HS-27A (cell line): ENCODE results near the gene CARS1.

ENCODE experiments used
- DNase-seq: peaks from one replicate; pipeline ENCODE4 v3.0.0-alpha.2; 2012; ENCODE audit warnings: low read depth, missing footprints

CARS1 gene

DNA sequence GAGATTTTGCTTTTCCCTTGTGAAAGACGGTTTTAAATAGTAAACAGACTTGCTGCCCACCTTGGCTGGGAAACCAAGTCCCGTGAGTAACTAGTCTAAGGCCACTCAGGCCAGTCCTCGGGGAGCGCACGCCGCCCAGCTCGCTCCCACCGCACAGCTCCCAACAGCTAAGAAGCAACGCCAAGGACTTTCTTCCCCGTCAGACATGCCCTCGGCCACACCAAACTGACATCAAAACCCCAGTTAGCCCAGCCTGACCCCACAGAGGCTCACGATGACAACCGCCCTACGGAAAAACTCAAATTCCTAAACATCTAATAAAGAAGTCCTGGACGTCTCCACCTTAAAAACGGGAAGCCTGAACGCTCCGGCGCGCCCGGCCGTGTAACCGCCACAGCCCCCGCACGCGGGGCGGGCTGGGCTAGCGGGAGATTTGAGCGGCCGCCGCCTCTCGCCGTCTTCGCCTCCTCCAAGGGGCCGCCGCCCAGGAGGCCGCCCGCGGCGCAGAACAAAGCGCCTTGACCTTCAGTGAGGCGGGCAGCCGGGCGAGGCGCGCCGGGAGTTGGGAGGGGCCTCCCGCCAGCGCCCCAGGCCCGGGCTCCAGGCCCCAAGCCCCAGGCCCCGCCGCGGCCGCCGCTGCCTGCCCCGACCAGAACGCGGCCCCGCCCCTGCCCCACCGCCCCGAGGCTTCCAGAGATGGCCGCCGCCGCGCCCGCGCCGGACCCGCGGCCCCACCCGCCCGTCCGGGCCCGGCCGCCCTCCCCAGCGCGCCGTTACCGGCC, 65.6 kb downstream of the CARS1 start:
- no peak for DNase-seq

DNA sequence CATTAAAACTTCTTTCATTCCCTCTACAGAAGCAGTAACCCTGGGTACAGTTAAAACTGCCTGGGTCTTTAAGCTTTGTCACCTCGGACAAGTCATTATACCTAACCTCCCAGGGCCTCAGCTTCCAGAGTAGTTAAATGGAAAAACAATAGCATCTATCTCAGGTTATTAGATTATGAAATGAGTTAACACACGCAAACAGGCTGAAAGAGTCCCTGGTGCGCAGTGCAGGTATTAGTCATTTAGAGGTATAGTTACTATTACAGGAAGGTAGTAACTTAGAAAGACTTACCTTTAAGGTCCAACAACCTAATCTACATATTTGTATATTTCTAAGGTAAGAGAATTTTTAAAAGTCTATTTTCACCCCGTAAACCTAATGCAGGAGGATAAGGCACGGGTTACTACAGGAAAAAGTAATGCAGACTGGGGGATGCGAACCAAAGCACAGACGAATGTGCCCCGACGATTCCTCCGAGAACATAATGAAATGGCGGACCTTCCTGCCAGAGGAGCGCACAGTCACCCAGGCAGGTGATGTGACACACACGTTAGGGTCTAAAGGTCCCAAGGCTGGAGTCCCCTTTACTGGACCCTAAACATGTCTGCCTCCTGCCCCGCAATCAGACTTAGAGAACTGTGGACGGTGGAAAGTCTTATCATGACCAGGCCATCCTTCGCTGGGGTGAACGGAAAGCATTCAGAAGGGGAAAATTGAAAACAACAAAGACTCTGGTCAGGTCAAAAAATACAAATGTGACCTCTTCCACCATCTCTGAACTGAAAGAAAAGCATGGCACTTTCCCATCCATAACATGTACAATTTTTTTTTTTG, 66.4 kb downstream of the CARS1 start:
- no peak for DNase-seq

DNA sequence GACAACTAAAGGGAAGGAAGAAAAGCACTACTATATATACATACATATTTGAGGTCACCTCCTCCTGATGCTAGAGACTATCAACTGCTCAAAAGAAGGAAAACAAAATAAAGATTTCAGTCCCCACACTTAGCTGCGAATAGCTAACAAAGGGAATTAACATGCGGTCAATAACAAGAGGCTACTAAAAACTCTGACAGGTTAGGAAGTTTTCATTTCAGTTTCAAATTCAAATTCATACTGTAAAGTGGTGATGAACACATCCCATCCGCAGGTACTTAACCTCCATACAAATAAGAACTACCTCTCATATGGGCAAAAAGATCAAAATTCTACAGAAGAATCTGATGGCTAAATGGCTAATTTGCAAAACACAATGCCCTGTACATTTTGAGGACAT, 67.7 kb downstream of the CARS1 start:
- DNase-seq, result no peak

DNA sequence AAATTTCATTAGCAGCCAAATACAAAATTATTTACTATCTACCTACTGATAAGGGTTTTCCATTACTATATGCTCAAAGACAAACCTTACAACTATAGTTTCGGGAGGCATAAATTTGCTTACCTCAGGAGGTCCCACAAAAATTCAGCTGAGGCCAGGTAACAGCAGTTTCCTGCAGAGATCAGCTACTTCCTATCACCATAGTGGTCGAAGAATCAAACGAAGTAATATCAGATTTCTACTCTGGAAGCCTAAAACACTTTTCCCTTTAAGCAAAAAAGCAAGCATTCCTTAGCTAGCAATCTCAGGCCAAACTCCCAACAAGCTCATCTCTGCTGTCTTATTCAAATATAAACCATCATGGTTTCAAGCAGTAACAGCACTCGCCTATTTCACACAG, 68.2 kb downstream of the CARS1 start:
- DNase-seq, result no peak

DNA sequence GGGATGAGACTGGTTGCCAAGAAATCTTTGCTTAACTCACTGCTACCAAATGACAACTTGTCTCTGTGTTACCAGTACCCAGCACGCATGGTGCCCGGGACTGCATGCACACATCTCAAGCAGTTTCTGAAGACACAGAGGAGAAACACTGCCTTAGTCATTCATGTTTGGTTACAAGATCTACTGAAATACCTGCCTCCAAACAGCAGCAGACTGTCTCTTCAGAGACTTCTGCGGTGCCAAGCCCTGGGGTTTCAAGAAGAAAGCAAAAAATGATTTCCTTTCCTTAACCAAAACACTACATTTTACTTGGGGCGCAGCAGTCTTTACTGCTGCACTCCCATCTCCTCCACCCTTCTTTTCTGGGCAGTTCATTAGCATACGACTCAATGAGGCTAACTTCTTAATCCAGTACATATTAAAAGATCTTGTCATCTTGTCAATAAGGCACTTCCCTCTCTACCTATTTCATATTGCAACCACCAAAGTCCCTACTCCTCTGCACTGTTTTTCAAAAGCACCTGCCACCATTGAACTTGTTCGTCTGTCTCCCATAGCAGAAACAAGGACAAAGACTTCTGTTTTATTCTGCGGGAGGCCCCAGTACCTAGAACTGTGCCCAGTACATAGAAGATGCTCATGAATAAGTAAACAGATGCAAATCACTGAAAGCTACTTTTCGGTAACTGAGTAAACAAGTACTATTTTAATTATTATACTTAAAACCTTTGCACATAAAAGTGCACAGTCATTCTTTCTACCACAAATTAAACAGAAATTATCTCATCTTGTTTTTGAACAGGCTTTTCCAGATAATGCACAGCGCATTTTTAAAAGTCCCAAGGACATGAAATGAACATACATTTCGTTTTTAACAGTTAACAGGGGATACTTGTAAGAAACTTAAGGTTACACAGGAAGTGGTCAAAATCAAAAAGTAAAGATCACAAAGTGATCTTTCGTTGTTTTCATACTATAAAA, 69.1 kb downstream of the CARS1 start:
- no peak for DNase-seq

DNA sequence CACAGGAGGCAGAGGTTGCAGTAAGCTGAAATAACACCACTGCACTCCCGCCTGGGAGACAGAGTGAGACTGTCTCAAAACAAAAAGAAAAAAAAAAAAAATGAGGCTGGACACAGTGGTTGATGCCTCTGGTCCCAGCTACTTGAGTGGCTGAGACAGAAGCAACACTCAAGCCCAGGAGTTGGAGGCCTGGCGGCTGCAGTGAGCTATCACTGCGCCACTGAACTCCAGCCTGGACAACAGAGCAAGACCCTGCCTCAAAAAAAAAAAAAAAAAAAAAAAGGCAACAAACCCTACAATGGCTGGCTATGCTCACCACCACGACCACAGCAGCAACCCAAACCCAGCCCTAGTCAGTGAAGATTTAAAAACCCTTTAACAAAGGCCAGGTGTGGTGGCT, 73.3 kb downstream of the CARS1 start:
- no peak for DNase-seq

DNA sequence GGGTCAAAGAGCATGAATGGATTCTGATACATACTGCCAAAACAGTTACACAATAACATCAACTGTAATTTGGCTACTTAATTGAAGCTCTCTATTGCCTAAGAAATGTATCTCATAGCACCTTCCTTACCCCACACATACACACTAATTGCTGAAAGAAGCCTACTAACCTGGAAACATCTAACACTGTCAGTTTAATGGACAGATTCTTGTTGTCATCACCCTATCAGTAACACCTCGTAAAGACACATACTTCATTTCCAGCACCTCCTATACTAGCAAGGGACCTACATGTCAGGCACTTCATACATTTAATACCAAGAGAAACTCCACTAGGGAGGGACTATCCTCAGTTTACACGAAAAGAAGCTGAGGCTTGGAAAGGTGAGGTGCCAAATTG, 75.0 kb downstream of the CARS1 start:
- DNase-seq, result no peak

DNA sequence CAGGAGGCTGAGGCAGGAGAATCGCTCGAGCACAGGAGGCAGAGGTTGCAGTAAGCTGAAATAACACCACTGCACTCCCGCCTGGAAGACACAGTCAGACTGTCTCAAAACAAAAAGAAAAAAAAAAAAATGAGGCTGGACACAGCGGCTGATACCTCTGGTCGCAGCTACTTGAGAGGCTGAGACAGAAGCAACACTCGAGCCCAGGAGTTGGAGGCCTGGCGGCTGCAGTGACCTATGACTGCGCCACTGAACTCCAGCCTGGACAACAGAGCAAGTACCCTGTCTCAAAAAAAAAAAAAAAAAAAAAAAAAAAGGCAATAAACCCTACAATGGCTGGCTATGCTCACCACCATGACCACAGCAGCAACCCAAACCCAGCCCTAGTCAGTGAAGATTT, 76.1 kb downstream of the CARS1 start:
- no peak for DNase-seq

DNA sequence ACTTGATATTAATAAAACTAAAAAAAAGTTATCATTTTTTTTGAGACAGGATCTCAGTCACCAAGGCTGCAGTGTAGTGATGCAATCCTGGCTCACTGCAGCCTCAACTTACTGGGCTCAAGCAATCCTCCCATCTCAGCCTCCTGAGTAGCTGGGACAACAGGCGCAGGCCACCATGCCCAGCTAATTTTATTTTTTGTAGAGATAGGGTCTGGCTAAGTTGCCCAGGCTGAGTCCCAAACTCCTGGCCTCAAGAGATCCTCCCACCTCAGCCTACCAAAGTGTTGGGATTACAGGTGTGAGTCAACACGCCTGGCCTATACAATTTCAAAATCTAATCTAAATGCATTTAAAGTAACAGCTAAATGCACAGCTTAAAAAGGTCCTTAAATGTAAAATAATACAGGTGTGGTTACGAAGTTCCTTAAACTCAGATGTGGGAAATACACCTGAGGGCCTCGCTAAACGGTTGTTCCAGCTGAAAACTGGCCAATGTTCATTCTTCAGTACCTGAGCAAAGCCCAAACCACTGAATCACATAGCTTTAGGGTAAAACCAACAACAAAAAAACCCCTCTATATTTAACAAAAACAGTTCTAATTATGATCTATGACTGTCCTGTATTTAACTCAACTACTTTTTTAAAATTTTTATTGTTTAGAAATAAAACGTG, 76.9 kb downstream of the CARS1 start:
- no peak for DNase-seq

DNA sequence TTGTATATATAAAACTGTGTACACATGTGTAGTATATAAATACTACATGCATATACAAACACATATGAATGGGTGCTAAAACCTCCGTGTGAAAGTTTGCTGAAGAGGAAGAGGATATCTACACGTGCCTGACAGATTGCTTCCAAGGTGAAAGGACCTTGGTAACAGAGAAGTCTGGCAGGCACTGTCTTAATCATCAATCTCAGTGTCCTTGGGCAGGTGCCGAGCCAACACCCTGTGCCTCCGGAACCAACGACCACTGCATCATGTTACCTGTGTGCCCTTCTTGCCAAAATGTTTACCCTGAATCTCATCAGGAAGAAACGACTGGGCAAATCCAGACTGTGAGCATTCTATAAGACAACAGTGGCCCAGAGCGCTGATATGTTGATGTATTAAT, 80.1 kb downstream of the CARS1 start:
- DNase-seq, result no peak

DNA sequence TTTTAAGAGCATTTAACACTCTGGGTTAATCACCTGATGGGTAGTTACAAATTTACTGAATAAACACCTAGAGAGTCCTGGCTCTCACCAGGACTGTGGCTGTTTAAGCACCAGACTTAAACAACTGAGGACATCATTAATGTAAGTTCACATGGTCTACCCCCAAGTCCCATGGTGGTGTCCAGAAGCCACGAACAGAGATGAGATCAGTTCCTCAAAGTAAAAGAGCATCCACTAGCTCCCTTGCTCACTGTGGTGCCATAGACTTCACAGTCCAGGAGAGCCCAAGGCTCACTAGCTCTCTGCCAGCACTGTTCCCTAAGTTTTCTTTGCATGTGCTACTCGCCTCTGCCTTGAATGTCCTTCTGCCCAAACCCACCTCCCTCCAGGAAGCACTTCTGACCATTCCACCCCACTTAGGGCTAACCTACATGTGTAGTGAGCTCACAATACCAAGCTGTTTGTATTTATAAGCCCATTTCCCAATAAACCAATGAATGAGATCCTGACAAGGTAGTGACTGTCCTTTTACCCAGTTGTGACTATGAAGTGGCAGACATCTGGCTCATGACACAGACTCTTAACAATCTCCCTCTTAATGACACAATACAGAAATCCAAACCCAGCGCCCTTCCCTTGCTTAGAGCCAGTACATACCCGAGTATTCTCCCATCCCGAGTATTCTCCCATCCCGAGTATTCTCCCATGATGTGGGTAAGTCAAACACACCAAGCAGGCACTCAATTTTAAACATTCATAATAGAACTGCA, 80.7 kb downstream of the CARS1 start:
- DNase-seq, result no peak

DNA sequence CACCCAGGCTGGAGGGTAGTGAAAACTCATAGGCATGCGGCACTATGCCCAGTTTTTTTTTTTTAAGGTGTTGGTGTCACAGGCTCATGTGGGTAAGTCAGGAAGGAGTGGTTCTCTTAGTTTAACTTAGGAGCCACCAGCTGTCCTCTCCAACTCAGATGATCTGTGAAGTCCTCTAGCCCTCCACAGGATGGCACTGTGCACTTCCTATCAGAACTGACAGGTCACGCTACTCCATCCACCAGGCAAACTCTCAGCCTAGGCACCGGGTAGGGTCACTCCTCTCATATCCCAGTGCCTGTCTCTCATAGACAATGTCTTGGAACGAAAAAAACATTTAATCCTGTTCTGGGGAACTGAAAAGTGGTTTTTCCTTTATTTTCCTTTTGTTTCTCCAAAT, 81.6 kb downstream of the CARS1 start:
- DNase-seq, result no peak

DNA sequence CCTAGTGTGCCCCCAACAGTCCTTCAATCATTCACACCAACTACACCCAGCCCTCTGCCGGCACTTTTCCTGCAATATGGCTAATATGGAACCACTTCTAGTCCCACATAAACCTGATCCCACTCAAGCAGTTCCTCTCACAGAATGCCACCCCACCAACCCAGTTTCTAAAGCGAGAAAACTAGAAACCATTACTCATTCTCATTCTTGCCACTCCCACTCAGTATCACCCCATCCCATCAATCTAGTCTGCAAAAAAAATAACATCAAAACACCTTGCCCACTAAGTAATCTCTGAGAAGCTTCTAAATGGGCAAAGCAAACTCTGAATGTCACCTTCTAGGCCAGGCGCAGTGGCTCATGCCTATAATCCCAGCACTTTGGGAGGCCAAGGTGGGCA, 83.0 kb downstream of the CARS1 start:
- no peak for DNase-seq

DNA sequence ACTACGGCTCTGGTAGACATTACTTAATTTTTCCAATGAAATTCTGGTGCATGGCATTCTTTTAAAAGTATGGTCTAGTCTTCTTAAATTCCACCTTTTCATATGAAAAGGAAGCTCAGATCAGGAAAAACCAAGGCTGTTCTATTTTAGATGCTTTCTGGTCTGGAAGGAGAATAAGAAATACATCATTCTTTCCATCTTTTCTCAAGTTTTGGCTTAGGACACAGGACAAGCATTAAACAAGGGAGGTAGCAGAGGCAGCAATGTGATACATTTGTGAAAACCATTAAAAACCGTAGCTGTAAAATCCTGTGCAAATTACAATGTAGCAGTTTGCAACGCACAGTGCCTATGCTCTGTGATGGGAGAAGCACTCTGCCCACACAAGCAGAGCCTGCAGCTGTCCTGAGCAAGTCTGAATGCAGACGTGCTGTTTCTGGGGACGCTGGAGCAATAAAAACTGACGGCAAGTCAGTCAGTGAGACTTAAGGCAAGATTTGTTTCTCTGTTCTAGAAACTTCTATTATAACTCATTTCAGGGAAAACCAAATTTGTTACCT, 88.8 kb downstream of the CARS1 start:
- DNase-seq, result no peak

DNA sequence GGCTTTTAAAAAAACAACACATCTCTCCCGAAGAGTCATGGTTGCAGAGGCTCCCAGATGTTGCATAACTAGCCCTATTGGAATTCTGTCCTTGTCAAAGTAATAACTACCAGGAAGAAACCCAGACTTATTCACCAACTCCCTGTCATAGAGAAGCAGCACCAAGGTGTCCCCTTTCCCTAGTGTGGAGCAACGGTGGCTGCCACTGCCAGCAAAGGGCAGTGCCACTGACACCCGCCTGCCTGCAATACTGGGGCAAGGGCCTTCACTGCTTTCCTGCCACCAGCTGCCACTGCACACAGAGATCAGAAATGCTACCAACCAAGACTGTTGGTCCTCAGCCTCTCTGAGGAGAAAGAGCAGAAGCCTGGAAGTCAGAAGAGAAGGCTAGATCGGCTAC, 92.4 kb downstream of the CARS1 start:
- no peak for DNase-seq

DNA sequence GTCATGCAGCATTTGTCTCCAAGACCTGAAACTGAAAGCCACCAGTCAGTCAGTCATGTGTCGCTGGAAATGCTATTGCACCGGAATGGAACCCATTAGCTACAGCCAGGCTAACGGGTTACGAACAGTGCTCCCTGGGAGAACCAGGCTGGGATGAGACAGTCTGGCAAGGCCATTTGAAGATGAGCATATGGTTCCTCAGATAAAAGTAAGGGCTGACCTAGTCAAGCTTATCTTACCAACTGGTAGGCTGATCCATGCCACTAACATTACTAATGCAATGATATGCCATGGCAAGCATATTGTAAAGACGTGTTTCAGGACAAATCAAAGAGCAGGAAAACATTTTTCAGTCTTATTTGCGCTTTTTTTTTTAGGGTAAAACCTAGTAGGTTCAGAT, 93.5 kb downstream of the CARS1 start:
- DNase-seq, result no peak

DNA sequence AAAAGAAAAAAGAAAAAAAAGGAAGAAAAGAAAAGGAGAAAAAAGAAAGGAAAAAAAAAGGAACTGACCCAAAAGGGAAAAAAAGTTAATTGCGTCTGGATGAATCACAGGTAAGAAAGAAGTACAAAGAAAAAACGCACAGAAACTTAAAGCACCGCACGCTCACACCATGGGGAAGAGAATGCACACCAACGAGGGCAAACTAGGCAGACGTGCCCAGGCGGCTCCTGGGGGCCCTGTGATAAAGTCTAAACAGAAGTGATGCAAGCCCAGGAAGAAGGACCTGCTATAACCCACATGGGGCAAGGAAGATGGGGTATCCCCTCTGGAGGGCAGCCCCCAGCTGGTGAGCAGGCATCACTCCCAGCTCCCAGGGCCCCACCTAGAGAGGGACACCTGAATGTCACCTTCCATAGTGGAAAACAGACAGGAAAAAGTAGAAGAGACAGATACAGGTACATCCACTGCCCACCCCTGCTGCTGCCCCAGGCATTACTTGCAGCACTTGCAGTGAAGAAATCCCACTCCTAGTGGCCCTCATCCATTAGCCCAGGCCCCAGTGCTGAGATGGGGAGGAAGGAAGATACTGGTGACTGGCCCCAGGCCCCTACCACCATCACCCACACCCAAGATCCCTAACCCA, 94.0 kb downstream of the CARS1 start:
- DNase-seq, result no peak

DNA sequence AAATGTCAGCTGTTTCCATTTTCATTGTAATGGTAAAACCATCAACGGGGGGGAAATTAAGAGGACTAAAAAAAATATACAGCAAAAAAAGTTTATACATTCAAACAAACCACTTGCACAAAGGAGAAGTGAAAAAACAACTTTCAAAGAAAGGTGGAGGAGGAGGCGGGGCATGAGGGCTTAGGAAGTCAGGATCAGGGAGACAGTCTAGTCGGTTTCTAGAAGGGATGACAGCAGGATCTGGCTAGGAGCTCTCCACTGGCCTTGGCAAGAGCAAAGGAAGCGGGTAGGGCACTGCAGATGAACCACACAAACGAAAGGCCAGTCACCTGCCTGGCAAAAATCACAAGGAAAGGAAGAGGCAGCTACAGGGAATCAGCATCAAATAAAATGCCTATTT, 96.1 kb downstream of the CARS1 start:
- DNase-seq, result no peak

DNA sequence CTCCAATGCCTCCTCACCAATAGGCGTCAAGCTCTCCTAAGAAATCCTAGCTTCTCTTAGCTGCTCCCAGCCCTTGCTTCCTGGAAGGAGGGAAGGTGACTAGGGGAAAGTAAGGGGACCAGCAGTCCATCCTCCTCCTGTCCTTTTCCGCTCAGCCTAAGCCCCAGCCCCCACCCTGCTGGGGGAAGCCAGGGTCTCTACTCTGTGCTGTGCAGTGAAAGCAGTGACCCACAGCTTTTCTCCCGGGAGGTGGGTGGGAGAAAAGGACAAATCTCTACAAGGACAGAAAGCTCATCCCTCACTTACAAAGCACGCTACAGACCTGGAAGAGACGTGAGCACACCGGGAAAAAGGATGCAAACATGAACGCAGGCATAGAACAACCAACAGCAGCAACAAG, 97.1 kb downstream of the CARS1 start:
- no peak for DNase-seq

DNA sequence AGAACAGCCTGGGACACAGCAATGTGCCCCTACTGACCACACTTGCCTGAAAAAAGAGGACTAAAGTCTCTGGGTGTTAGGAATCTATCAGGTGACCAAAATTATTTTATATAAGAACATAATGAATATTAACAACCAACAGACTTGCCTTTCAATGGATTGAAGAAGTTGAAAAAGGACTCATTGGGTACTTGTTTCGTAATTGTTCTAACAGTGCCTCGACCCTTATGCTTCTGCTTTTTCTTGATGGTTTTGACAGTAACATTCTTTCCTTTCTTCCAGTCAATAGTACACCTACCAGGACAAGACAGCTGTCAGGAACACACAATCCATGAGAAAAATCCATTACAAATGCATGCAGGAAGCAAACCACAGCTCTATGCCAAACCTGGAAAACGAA, 99.0 kb downstream of the CARS1 start:
- no peak for DNase-seq
